Measurements from ENCODE around the gene CD200R1. TPM values are rescaled to one million over a fixed set of nuclear protein-coding genes. Genes with fewer than 3 reads are reported as not detected.

CD200R1 gene
- total and polyA plus RNA-seq, 2 experiments from 2014 or later = 0.36 TPM; not detected in 1

DNA sequence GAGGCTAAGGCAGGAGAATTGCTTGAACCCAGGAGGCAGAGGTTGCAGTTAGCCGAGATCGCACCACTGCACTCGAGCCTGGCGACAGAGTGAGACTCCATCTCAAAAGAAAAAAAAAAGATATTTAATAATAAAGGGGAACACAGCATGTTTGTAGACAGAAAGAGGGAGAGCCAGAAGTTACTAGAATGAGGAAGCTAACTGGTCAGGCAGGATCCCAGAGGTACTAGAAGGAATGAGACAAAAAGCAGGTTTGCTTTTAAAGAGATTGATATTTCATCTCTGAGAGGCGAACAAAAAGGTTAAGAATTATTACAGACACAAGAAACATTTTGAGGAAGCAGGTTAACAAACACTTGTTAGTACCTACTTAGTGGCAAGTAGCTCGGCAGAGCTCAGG is 9.2 kb downstream of the CD200R1 start:
- no peaks in the 10 kb centered on the region for H3K27me3 ChIP-seq
- no peaks in the 10 kb centered on the region for H3K36me3 ChIP-seq
- no peaks in the 10 kb centered on the region for H3K4me1 ChIP-seq (ENCODE audit: low read depth)
- no peak overlapping the region for H3K4me3 ChIP-seq
- TF ChIP-seq, protein P1, sequence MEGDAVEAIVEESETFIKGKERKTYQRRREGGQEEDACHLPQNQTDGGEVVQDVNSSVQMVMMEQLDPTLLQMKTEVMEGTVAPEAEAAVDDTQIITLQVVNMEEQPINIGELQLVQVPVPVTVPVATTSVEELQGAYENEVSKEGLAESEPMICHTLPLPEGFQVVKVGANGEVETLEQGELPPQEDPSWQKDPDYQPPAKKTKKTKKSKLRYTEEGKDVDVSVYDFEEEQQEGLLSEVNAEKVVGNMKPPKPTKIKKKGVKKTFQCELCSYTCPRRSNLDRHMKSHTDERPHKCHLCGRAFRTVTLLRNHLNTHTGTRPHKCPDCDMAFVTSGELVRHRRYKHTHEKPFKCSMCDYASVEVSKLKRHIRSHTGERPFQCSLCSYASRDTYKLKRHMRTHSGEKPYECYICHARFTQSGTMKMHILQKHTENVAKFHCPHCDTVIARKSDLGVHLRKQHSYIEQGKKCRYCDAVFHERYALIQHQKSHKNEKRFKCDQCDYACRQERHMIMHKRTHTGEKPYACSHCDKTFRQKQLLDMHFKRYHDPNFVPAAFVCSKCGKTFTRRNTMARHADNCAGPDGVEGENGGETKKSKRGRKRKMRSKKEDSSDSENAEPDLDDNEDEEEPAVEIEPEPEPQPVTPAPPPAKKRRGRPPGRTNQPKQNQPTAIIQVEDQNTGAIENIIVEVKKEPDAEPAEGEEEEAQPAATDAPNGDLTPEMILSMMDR (IDR thresholded peaks at IDR 0.05; ENCODE audit: low read depth, low read length) = no peak
- no peak overlapping the region for H3K27ac ChIP-seq
- no peak for DNase-seq (ENCODE audit: low read depth in 1 of 2, low spot score in 1 of 2)
- no peaks in the 10 kb centered on the region for H3K9me3 ChIP-seq (ENCODE audit: low read depth)

DNA sequence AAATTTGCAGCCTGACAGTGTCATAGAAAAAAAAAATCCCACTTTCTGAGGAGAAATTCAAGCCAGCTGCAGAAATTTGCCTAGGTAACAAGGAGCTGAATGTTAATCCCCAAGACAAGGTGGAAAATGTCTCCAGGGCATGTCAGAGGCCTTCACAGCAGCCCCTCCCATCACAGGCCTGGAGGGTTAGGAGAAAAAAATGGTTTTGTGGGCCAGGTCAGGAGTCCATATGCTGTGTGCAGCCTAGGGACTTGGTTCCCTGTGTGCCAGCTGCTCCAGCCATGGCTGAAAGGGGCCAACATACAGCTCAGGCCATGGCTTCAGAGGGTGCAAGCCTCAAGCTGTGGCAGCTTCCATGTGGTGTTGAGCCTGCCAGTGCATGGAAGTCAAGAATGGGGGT is 11.2 kb downstream of the CD200R1 start:
- no peaks in the 10 kb centered on the region for H3K27me3 ChIP-seq
- H3K4me1 ChIP-seq (ENCODE audit: low read depth) = no peaks in the 10 kb centered on the region
- H3K9me3 ChIP-seq (ENCODE audit: low read depth) = no peaks in the 10 kb centered on the region
- no peak overlapping the region for H3K27ac ChIP-seq
- TF ChIP-seq, protein P1 (IDR thresholded peaks at IDR 0.05; ENCODE audit: low read depth, low read length) = no peak
- no peak for DNase-seq (ENCODE audit: low read depth in 1 of 2, low spot score in 1 of 2)
- H3K36me3 ChIP-seq = no peaks in the 10 kb centered on the region
- H3K4me3 ChIP-seq = no peak overlapping the region

DNA sequence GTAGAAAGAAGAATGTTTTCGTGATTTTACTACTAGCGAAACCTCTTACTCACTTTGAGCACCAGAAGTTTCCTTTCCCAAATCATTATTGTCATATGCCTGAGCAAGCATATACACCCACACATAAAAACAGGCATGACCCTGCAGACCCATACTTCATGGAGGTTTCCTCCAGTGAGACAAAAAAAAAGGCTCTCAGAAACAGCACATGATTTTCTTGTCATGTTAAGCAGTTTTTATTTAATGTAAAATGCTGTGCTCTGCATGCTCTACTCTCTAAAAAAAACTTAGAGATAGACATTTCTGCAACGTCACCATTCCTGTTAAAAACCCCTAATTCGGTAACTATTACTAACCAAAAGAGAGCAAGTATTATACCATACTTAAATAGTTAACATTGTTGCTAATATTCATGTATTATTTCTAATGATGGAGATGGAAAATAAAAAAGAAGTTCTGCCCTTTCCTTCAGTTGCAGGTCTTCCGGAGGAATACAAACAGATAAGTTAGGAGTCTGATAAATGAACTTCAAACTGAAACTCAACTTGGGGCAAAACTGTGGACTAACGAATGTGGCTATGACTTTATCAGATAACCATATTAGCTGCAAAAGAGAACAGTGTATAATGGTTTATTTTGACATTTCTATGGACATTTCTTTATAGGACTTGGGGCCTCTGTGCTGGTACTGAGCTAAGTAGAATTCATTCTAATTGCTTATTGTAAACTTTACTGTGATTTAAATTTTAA is 15.9 kb downstream of the CD200R1 start:
- TF ChIP-seq, protein P1 (IDR thresholded peaks at IDR 0.05; ENCODE audit: low read depth, low read length) = no peak
- H3K4me1 ChIP-seq (ENCODE audit: low read depth) = no peaks in the 10 kb centered on the region
- DNase-seq (ENCODE audit: low read depth in 1 of 2, low spot score in 1 of 2) = no peak
- H3K27me3 ChIP-seq = no peaks in the 10 kb centered on the region
- no peak overlapping the region for H3K4me3 ChIP-seq
- no peak overlapping the region for H3K27ac ChIP-seq
- H3K36me3 ChIP-seq = no peaks in the 10 kb centered on the region
- no peaks in the 10 kb centered on the region for H3K9me3 ChIP-seq (ENCODE audit: low read depth)

DNA sequence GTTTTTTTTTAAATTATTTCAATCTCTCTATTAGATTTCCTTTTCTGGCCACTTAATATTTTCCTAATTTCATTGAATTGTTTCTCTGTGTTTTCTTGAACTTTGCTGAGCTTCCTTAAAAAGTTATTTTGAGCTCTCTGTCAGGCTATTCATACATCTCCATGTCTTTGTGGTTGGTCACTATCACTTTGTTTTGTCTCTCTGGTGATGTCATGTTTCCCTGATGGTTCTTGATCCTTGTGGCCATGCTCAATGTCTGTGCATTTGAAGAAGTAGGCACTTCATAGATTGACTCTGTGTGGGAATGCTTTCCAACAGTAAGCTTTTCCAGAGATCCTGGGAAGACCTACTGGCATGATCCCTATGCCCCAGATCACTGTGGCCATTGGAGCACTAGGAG is 18.6 kb downstream of the CD200R1 start:
- Histone ChIP-seq H3K27ac (no peak overlapping the region), H3K4me3 (no peak overlapping the region), H3K4me1 (ENCODE audit: low read depth) (no peaks in the 10 kb centered on the region), H3K9me3 (ENCODE audit: low read depth) (no peaks in the 10 kb centered on the region), H3K27me3 (no peaks in the 10 kb centered on the region), H3K36me3 (no peaks in the 10 kb centered on the region)
- no peak for DNase-seq (ENCODE audit: low read depth in 1 of 2, low spot score in 1 of 2)
- TF ChIP-seq, protein P1 (IDR thresholded peaks at IDR 0.05; ENCODE audit: low read depth, low read length) = no peak

DNA sequence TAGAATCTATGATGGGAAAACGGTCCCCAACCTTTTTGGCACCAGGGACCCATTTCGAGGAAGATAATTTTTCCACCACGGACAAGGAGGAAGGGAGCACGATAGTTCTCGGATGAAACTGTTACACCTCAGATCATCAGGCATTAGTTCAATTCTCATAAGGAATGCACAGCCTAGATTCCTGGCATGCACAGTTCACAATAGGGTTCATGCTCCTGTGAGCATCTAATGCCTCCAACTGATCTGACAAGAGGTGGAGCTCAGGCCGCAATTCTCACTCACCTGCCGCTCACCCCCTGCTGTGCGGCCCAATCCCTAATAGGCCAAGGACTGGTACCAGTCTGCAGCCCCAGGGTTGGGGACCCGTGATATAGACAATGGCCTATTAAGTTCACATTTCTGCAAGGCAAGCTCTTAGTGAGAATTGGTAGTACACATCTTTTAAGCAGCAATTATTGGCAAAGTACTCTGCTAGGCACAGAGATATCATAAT is 26.5 kb downstream of the CD200R1 start:
- no peak overlapping the region for H3K27ac ChIP-seq
- TF ChIP-seq, protein P1 (IDR thresholded peaks at IDR 0.05; ENCODE audit: low read depth, low read length) = no peak
- H3K27me3 ChIP-seq = no peaks in the 10 kb centered on the region
- H3K4me3 ChIP-seq = no peak overlapping the region
- H3K4me1 ChIP-seq (ENCODE audit: low read depth) = no peaks in the 10 kb centered on the region
- H3K36me3 ChIP-seq = no peaks in the 10 kb centered on the region
- H3K9me3 ChIP-seq (ENCODE audit: low read depth) = no peaks in the 10 kb centered on the region
- DNase-seq (ENCODE audit: low read depth in 1 of 2, low spot score in 1 of 2) = no peak
